ENCODE results near the gene DNAJC6.
"Not testable (repeated sequence)": the region's sequence is repeated elsewhere in the genome, so short reads cannot be mapped to it uniquely, and the experiment has no call there.

Gene DNAJC6

DNA sequence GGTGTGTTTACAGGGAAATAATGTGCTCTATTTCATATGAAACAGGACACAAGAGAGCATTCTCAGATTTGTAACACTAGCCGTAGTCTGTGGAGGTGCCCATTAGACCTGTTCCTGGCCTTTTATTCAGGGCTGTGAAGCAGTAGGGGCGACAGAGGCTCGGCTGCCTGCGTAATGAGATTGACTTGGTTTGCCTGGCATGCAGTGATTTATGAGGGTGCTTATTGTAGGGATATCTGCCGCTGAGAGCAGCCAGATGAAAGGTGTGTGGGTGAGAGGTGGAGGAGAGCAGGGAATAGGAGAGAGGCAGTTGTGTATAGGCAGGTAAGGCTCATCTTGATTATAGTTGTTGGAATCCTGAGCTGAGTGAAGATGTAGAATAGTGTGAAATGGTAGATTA is 51.3 kb downstream of the DNAJC6 start:
- no peak for DNase-seq

DNA sequence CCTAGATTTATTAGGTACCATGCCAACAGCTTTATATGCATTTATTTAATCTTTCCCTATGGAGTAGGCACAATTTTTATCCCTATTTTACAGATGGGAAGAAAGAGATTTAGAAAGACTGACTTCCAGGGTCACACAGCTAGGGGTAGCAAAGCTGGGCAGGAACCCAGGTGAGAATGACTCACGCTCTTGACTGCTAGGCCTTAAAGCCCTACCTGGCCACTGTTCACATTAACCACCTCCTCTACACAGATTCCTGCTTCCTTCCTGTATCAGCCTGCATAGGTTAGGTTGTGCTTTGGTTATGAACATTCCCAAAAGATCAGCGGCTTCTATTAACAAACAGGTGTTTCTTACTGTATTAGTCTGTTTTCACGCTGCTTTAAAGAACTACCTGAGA is 53.2 kb downstream of the DNAJC6 start:
- DNase-seq: no peak

DNA sequence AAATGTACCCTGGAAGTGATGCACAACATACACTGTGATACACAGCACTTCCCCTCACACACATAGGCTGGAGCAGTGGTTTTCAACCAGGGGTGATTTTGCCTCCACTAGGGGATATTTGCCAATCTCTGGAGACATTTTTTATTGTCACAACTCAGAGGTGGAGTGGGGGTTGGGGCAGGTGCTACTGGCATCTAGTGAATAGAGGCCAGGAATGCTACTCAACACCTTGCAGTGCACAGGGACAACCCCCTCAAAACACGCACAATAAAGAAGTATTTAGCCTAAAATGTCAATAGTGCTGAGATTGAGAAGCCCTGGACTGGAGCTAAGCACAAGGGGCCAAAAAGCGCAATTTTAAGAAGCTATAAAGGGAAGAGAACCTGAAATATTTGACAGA is 54.1 kb downstream of the DNAJC6 start:
- no peak for DNase-seq

DNA sequence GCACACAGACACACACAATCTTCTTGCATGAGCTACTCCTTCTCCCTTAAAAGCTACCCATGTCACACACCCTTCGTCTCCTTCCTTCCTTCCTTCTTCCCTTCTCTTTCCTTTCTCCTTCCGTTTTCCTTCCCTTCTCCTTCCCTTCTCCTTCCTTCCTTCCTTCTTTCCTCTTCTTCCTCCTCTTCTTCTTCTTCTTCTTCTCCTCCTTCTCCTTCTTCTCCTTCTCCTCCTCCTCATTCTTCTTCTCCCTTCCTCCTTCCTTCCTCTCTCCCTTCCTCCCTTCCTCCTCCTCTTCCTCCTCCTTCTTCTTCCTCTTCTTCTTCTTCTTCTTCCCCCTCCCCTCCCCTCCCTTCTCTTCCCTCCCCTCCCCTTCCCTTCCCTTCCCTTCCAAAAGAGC is 59.1 kb downstream of the DNAJC6 start:
- DNase-seq: no peak

DNA sequence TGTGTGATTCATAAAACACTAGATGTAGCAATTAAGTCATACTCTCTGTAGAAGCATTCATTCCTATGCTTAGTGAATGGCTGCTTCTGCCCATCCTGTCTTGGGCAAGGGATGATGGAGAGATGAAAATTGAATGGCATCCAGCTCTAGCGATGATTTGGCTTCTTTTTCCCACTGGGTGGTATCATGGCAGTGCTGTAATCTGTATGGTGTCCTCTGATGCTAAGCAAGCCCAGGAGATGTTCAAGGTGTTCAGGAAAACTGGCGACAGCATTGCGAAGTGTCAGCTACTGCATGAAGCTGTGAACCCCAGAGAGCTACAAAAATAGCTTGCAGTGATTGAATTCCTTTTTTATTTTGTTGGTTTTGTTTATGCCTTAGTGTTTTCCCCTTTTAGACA is 62.2 kb downstream of the DNAJC6 start:
- DNase-seq: no peak

DNA sequence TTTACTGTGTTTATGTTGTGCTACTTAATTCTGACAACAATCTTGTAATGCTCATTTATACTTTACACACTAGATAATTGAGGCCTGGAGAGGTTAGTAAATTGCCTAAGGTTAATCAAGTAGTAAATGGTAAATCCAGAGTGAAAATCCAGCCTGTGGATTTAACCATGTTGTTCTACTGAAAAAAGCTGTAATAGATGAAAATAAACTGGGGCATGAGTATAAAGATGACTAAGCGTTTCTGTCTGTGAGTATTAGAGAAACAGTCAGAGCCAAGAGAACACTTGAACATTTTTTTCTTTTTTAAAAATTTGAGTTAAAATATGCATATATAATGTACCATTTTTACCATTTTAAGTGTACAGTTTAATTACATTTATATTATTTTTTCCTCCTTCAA is 63.2 kb downstream of the DNAJC6 start:
- no peak for DNase-seq

DNA sequence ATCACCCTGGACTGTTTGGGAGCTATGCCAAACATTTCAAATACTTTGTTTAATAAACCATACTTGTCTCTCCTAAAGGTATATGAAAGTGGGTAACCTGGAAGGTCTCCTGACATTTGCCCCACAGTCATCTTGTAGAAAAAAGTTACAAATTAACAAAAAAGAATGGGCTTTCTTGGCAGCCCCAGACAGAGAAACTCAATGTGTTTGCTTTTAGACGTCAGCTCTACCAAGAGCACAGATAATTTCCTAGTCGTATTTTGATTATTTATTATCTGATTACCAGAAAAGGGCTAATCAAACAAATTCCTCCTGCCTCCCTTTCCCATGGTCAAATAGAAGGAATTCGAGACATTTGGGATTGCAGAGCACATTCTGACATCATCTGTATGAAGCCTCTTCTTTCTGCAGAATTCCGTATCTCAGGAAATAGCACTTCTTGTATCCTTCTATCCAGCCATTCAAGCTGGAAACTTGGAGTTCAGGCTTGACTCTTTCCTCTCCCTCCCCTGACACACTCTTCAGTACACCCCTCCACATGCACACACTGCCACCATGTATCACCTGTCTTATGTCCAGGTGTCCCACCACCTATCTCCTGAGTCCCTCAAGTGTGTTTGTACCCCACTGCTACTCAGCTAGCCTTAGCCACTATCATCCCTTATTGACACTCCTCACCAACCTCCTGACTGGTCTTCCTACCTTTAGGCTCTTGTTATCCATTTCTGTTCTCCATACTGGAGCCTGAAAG is 68.3 kb downstream of the DNAJC6 start:
- DNase-seq: no peak

DNA sequence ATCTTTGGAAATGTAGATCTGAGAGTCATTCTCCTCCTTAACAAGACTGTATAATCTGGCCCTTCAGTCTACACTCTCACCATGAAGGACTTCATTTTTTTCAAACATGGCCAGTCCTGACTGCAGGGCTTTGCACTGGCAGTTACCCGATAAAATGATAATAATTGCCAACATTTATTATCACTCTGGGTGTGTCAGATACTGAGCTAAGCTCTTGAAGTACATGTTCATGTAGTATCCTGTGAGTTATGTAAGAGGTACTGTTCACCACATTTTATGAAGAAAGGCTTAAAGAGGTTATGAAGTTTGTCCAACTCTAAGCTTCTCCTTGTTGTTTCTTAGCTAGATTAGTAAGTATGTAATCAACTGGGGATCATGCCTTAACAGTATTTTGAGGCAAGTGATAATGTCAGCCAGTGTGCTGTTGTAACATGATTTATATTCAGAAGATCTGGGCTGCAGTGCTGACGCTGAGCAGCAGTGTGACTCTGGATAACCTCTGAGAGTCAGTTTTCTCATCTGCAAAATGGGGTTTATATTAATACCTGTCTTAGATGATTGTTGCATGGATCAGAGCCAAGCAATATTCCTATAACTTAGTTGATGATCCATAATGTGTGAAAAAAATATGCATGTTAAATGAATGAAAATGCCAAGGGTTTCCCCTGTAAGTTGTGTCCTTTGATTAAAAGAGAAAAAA is 69.1 kb downstream of the DNAJC6 start:
- DNase-seq: no peak

DNA sequence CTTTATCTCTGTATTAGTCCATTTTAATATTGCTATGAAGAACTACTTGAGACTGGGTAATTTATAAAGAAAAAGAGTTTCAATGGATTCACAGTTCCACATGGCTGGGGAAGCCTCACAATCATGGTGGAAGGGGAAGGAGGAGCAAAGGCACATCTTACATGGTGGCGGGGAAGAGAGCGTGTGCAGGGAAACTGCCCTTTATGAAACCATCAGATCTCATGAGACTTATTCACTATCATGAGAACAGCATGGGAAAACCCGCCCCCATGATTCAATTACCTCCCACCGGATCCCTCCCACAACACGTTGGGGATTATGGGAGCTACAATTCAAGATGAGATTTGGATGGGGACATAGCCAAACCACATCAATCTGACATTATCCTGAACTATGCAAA is 75.1 kb downstream of the DNAJC6 start:
- not testable (repeated sequence) for DNase-seq

DNA sequence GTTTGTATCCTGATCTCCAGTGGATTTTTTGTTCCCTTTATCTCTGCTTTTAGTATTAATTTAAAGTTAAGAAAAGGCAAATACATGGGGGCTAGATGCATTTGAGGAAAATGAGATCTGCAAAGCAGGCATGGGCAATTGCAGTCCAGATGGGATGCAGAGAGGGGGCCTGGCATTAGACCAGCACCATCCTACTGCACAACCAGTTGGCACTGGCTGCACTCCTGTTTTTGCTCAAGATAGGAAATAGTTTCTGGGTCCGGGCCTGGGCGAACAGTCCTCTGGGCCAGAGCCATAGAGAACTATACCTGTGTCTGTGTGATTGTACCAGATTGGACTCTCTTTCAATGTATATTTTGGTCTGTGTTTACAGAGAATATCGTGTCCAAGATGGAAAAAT is 77.1 kb downstream of the DNAJC6 start:
- no peak for DNase-seq

DNA sequence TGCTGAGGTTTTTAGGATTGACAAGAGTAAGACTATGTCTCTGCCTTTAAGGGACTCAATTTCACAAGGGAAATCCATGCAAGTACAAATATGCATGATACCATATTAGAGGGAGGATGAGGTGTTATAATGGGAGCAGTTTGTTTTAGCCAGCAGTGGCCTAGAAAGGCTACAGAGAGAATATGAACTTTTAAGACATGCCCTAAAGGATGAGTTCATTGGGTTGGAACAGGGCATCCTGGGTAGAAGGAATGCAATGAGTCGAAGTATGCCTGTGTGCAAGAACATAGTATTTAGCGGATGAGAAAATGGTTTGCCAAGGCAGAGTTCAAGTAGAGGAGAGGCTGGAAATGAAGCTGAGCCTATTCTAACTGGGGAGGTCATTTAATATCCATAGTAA is 78.5 kb downstream of the DNAJC6 start:
- no peak for DNase-seq

DNA sequence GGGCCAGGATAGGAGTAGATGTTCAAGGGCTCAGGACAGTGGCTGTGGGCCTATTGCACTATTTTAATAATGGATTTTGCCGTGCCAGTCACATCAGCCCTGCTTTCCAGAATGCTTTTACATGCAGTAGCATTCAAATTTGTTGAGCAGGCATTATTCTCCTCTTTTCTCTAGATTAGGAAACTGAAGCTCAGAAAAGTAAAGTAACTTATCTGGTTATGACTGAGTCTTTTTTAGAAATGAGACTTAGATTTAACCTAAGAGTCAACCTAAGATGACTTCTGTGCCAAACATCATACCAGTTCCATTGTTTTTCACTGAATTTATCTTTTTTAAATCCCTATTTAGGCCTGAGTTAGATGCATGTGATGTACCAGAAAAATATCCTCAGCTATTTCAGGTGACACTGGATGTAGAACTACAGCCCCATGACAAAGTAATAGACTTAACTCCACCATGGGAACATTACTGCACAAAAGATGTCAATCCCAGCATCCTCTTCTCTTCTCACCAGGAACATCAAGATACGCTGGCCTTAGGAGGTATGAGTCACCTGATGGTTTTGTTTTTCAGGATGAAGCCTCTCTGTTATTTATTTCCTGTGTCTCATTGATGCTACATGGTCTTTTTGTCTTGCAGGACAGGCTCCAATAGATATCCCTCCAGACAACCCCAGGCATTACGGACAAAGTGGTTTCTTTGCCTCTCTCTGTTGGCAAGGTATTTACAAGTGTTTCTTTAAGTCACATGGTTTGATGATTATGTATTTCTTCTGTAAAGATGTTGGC is 79.8 kb downstream of the DNAJC6 start:
- DNase-seq: no peak

DNA sequence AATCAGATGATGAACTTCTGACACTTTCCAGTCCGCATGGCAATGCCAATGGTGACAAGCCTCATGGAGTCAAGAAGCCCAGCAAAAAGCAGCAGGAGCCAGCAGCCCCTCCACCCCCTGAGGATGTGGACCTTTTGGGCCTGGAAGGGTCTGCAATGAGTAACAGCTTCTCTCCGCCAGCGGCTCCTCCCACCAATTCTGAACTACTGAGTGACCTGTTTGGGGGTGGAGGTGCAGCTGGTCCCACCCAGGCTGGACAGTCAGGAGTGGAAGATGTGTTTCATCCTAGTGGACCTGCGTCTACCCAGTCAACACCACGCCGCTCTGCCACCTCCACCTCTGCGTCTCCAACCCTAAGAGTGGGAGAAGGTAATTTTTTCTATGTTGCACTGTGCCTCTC is 83.2 kb downstream of the DNAJC6 start:
- DNase-seq: no peak

DNA sequence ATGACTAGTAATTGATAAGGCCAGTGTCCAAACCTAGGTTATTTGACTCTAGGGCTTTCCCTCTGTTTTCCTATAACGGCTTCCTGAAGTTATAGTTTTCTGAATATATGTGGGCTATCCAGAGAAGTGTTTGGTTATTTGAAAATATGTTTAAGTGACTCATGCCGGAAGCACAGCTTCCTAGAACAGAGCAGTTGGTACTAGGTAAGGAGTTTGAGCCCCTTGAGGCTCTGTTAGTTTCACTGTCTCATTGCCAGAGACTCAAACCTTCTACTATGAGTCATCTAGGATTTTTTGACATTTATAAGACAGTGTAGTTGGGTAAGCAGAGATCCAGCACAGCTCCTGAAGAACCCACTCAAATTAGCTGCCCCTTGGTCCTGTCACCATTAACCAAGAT is 84.0 kb downstream of the DNAJC6 start:
- DNase-seq: no peak

DNA sequence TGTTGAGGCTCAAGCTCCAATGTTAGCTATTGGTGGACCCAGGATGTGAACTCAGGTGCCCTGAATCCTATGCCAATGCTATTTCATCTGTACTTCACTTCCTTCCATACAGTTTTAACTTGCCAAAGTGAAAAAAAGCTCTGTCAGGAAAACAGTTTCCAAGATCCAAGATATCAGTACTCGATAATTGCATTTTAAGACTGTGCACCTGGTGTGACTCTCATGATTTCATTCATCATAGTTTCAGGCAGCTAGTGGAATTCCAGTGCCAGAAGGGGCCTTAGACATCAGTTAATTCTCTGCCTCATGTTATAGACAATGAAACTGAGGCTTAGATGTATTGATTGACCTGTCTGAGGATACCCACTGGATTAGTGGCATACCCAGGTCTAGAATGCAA is 84.6 kb downstream of the DNAJC6 start:
- no peak for DNase-seq

DNA sequence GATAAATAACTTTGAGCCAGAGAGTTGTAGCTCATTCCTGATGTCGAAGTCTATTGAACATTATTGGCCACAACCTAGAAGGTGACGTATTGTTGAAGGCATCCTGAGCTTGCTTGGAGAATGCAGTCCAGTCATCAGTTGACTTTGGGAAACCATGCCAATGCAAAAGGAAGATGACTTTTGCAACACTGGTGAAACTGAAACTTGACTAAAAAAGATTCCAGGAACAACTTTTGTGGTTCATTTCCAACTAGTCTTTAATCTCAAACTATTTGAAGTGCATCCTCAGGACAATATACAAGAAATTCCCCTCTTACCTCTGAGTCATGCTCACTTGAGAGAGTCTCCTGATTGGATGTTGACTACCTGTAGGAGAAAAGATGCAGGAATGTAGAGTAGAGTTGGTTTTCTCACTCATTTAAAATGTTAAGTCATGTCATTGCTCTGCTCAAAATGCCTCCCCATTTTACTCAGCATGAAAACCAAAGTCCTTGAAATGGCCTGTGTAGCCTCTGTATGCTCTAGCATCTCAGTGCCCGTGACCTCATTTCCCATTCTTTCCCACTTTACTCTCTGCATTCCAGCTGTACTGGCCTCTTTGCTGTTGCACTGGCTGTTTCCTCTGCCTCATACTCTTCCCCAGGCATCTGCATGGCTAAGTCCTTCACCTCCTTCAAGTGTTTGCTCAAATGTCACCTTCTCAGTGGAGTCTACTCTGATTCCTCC is 86.7 kb downstream of the DNAJC6 start:
- no peak for DNase-seq

DNA sequence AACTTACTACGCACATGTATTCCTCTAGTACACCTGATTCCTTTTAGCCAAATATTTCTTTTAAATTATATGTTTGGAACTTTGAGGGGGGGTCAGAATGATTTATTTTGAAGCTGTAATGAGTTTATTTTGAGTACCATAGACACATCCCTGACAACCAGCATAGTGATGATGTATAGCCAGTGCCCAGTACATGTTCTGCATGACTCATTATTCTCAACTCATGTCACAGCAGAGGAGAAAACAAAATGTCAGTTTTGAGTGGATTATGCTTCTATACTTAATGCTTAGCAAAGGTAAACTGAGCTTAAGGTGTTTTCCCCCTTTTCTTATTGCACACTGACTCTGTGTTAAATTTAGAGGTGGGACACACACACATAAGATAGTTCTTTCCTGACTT is 88.7 kb downstream of the DNAJC6 start:
- DNase-seq: no peak

DNA sequence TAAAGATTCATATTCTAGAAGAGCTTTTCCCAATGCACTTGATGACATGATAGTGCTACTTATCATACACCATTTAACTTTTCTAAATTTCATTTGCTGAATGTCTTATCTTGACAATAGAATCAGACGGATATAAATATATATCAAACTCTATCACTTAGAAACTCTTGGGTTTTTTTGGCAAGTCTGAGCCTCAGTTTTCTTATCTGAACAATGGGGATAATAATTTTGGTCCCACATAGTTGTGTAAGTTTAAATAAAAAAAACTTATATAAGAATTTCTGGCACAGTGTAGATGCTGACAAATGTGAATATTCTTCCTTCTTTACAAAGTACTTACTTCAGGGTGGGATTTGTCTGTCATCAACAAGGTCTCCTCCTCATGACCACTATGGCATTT is 89.7 kb downstream of the DNAJC6 start:
- DNase-seq: no peak

DNA sequence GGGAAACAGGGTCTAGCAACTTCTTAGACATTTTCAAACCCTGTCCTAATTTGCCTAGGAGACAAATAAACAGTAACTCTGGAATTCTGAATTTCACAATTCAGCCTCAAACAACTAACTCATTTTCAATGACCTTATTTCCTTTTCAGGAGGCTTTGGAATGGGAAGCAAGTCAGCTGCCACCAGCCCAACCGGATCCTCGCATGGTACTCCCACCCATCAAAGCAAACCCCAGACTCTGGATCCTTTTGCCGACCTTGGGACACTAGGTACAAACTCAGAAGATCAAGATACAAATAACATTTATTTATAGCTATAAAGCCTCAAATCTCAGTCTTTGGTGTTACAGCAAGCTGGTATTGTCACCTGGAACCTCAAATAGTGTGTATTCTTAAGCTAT is 92.3 kb downstream of the DNAJC6 start:
- DNase-seq: no peak

DNA sequence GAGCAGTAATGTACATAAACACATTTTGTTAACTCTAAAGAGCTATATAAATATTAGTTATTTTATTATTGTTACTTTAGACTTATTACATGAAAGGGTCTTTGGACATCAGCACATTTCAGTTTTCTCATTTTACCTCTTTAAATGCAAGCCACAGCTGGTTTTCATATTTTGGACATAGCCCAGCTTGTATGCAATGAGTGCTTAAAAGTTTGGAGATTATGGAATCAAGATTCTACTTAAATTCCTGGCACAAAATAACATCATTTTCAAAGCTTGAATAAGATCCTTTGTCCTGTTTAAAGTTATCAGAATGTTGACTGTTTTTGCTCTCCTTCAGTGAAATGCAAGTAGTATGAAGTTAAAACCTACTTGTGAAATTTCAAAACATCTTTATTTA is 95.6 kb downstream of the DNAJC6 start:
- DNase-seq: no peak

DNA sequence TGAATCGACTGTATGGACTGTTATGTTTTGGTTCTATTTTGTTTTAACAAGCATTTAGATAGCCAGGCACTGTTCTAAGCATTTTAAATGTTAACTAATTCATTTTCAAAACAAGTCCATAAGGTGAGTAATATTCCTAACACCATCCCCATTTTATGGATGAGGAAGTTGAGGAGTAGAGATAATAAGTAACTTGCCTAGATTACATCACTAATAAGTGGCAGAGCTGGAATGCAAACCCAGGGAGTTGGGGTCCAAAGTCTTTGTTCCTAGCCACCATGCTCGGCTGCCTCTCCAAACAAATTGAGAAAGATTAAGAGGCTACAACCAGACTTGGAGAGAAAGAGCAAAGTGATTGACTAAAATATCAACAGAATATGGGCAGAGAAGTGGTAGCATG is 98.5 kb downstream of the DNAJC6 start:
- DNase-seq: no peak

DNA sequence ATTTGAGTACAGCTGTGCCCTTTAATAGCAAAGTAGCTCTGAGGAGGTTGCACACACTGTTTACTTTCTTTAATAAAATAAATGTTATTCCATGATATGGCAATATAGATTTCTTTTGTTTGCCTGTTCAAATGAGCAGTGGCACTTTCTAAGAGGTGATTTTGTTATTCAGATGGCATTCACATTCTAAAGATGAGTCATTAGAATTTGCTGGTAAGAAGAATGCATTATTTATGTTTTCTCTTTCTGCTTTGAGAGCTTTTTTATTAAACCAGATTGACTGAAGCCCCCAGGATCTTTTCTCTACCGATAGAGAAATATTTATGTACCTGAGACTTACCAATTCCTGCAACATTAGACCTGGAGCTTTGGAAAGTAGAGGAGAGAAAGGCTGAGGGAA is 100.0 kb downstream of the DNAJC6 start:
- DNase-seq: no peak

DNA sequence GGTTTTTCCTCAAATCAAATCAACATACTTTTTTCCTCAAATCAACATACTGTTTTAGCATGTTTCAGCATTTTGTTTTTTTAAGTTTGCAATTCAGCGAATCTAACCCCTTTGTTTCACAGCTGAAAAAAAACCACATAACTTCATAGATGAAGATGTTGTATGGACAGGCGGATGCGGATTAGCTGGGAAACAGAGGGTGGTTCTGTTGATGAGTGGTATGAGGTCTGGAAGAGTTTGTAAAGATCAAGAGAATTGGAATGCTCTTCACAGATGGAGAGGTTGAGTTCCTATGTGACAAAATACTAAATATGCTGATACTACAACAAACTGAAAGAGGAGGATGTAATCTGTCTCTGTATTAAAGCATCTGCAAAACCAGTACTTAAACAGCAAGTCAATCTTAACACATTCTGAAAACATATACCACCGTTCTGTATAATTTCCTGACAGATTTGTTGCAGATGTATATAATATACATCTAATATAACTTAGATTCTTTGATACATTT is 100.5 kb downstream of the DNAJC6 start:
- DNase-seq: no peak
